Endometrial microvascular endothelial cells (primary cell): ENCODE data around the gene PHETA1. TPM values are rescaled to one million over a fixed set of nuclear protein-coding genes. Genes with fewer than 3 reads are reported as not detected.

Source experiments
- in situ Hi-C: cut with HindIII; loops from 2 replicates; pipeline ENCODE4 v1.10.0; 2017; ENCODE audit warnings: low sequenced_read_pairs, low pct_unique_long_range_greater_than_20kb; ENCODE audit errors: inconsistent ontology term
- total RNA-seq: library from RNA; depleted of rRNA; stranded (reverse); fragments of >200 nt; gene quantifications from one replicate; pipeline ENCODE4 v1.2.3, GENCODE V29; 2015; ENCODE audit errors: inconsistent ontology term

PHETA1 gene
- total RNA-seq, 1 donor from 2014 or later, result 6.0 TPM

DNA sequence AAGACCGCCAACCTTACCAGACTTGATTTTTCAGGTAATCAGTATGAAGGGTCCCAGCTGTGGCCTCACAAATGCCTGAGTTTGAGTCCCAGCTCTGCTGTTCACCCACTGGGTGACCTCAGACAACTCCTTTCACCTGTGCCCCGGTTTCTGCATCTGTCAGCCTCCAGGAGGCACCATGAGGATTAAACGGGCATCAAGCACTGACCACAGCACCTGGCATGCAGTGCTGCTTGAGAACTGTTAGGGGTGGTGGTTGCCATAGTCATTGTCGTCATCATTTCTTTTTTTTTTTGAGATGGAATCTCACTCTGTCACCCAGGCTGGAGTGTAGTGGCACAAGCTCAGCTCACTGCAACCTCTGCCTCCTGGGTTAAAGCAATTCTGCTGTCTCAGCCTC is 57.9 kb downstream of the PHETA1 start:
- in situ Hi-C loops, result no loop called here

Other genes starting within 250 kb of the PHETA1 start
- 152 TPM for gene SH2B3, start 36.8 kb upstream of the PHETA1 start, total RNA-seq
- gene ATXN2, start 230.2 kb upstream of the PHETA1 start, total RNA-seq, result 22.0 TPM